GM19193 (cell line): ENCODE measurements around the gene DNMBP.

Source experiments
- POLR2A ChIP-seq: IDR thresholded peaks from 4 replicates; pipeline ENCODE4 v1.6.1; 2011; ENCODE audit not compliant: insufficient read depth, insufficient read length; ENCODE audit errors: extremely low read depth

DNMBP gene

GRCh38 chr10:100027416-100027815 is 17.7 kb upstream of the DNMBP start:
- TF ChIP-seq POLR2A: no peak

DNA sequence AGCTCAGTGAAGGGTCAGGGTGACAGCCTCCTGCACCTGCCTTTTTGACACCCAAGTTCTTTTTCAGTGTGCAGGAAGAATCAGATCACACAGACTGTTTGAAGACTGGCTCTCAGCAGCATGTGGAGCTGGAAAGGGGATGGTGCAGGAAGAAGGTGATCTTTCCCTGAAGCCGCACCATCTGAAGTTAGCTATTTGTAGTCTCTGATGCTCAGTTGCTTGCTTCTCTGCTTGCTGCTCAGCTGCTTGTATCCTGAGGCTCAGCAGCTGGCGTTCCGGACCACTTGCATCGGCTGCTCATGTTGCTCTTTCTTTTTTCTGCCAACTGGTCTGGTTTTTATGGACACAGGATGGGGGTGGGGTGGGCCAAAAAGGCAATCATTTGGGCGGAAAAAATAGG is 15.8 kb upstream of the DNMBP start:
- no peak for TF ChIP-seq POLR2A

DNA sequence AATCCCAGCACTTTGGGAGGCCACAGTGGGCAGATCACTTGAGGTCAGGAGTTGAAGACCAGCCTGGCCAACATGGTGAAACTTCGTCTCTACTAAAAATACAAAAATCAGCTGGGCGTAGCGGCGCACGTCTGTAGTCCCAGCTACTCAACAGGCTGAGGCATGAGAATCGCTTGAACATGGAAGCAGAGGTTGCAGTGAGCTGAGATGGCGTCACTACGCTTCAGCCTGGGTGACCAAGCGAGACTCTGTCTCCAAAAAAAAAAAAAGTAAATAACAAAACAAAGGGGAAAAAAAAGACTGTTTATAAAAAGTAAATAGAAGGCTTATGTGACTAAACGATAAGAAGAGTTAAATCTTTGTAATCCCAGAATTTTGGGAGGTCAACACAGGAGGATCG is 15.0 kb upstream of the DNMBP start:
- no peak for TF ChIP-seq POLR2A

GRCh38 chr10:100022403-100022802 is 12.7 kb upstream of the DNMBP start:
- TF ChIP-seq POLR2A: no peak

DNA sequence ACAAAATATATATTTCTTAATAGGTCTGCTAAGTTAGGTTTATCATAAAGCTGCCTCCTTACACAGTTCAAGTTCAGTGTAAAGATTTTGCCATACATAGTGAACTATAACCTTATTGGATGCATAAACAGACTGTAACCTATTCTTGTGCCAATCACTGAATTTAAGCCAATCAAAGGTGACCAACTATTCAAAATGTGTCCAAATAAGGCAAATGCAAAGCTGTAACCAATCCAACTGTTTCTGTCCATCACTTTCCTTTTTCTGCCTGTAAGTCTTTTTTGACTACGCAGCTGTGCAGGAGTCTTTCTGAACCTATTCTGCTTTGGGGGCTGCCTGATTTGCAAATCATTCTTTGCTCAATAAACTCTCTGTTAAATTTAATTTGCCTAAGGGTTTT is 11.6 kb upstream of the DNMBP start:
- no peak for TF ChIP-seq POLR2A

DNA sequence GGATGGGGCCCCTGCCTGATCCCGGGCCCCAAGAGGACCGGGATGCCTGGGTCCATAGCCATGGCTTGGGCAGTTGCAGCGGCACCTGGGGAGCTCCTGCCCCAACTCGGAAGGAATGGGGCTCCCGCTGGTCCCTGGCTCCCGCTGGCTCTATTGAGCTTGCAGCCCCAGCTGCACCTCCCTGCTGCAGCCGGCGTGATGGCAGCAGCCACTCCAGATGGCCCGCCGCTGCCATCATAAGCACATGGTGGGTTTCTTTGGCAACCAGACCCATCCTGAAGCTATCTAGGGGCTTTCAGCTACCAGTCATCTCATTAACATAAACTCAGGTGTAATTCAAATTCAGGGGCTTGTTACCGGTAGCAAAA is 11.1 kb upstream of the DNMBP start:
- no peak for TF ChIP-seq POLR2A

- no peak for TF ChIP-seq POLR2A
These were observed 10.6 kb upstream of the DNMBP start for GRCh38 chr10:100020142-100020885.

GRCh38 chr10:100019787-100020141 is 10.0 kb upstream of the DNMBP start:
- TF ChIP-seq POLR2A: no peak

DNA sequence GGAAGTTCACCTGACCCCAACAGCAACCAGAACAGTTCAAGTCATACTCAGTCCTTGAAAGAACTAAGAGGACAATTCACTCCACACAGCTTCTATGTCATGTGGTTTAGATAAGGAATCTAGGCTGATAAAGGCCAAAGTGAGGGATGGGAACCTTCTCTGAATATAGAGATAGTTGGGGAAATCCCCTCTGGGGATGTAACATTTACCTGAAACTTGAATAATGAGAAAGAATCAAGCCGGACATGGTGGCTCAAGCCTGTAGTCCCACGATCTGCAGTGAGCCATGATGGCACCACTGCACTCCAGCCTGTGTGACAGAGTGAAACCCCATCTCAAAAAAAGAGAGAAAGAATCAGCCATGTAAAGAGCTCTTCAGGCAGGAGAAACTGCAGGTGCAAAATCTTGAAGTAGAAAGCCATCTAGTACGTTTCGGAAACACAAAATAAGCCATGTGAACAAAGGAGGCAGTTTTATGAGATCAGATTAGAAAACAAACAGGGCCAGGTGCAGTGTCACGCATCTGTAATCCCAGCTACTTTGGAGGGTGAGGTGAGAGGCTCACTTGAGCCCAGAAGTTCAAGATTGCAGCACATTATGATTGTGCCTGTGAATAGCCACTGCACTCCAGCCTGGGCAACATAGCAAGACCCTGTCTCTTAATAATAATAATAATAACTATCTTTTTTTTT is 4.5 kb upstream of the DNMBP start:
- no peak for TF ChIP-seq POLR2A

- TF ChIP-seq POLR2A: no peak
These were observed 3.9 kb upstream of the DNMBP start for GRCh38 chr10:100013621-100014020.

DNA sequence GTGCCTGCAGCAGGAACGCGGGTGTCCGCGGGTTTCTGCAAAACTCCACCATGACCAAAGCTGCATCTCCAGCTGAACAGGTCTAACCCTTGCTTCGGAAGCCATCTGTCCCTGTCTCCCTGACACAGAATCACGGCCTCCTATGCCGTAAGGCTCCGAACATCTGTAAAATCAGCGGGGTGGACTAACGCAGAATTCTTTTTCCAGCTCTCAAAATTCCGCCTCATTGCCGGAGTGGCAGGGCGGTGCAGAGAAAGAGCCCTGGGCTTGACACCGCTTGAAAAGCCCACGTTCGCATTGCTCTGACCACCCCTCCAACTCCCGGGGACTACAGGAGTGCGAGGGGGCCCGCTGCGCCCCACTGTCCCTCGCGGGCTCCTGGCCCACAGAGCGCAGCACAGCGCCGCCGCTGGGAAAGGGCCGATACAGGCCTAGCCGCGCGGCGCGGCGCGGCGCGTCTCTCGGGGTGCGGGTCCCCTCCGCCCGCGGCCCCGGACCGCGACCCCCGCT is 409 bp downstream of the DNMBP start:
- no peak for TF ChIP-seq POLR2A

- TF ChIP-seq POLR2A: no peak
These were observed 952 bp downstream of the DNMBP start for GRCh38 chr10:100008708-100009282.

- TF ChIP-seq POLR2A: no peak
These were observed 1.6 kb downstream of the DNMBP start for GRCh38 chr10:100008142-100008522.

DNA sequence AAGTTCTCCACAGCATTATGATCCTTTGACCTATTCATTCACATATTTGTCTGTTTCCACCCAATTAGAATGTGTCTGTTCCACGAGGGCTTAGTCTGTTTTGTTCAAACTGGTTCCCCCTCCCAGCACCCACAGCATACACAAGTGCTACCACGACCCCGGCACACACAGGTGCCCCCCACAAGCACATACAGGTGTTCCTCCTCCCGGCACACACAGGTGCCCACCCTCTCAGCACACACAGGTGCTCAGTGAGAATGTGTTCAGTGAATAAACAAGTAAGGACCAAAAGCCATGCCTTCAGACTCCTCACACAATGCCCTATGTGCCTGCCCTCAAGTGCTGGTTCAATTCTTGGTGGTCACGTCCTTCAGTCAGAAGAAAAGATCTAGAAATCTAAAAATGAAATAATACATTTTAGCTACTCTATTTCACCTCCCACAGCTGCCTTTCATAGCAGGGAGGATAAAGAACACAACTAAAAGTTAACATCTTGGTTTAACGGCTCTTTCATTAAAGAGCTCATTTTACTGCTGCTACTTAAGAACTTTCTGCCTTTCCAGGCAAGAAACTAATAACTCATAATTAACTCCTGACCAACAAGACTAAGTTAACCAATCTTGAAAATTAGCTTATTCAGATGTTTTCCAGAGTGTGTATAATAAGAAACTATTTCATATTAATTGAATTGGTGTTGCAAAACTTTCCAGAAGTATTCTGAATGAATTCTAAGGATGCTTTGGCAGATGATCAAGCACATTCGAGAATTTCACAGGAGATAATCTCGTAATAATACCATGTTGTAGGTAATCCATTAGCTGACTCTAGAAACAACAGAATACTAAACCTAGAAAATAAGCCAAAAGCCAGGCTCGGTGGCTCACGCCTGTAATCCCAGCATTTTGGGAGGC is 2.3 kb downstream of the DNMBP start:
- no peak for TF ChIP-seq POLR2A

- no peak for TF ChIP-seq POLR2A
These were observed 3.4 kb downstream of the DNMBP start for GRCh38 chr10:100006243-100006886.

GRCh38 chr10:100004805-100005510 is 4.8 kb downstream of the DNMBP start:
- TF ChIP-seq POLR2A: no peak
